ENCODE results near the gene MAP3K21.

The MAP3K21 gene

DNA sequence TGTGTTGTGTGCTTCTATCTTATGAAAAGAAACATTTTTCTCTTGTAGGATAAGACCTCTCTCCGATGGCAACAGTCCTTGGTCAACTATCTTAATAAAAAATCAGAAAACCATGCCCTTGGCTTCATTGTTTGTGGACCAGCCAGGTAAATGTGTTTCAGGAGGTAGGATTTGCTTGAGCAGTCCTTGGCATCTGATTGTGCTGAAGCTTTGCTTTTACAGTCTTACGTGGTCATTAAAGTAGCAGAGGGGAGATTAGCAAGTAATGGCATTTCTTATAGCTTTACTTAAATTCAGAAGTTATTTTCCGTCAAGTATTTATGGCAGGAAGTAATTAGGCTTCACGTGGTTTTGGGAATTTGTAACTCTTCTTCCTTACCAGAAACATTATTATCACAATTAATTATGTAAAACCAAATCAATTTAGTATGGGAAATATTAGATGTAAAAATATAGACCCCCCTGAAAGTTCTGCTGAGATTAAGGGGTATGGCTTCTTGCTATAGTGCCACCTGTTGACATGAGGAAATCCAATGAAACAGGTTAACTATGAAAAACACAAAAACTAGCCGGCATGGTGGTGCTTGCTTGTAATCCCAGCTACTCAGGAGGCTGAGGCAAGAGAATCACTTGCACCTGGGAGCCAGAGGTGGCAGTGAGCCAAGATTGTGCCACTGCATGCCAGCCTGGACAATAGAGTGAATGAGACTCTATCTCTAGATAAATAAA lies 49.0 kb downstream of the MAP3K21 start:
- TF ChIP-seq ZNF274 (IDR thresholded peaks at IDR 0.05; ENCODE audit: low read depth, low read length) = no peak
- no peak overlapping the region for H3K4me3 ChIP-seq (ENCODE audit: low read length)

DNA sequence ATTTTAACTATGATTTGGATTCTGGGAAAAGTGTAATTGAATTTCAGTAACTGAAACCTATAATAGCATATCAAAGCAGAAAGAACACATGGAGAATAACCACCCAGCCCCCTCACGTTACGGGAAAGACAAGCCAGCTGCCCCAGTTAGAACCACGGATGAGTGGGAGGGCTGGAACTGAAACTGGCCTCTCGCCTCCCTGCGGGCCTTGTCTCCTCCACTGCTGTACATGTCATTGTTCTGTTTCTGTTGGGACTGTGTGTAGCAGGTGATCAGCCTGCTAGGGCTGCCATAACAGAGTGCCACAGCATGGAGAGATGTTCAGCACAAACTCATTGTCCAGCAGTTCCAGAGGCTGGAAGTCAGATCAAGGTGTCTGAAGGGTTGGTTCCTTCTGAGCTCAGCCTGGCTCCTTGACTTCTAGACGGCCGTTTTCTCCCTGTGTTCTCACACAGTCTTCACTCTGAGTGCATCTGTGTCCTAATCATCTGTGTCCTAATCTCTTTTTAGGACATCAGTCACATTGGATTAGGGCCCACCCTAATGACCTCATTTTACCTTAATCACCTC lies 52.4 kb downstream of the MAP3K21 start:
- no peak for TF ChIP-seq ZNF274 (IDR thresholded peaks at IDR 0.05; ENCODE audit: low read depth, low read length)
- H3K4me3 ChIP-seq (ENCODE audit: low read length) = no peak overlapping the region

DNA sequence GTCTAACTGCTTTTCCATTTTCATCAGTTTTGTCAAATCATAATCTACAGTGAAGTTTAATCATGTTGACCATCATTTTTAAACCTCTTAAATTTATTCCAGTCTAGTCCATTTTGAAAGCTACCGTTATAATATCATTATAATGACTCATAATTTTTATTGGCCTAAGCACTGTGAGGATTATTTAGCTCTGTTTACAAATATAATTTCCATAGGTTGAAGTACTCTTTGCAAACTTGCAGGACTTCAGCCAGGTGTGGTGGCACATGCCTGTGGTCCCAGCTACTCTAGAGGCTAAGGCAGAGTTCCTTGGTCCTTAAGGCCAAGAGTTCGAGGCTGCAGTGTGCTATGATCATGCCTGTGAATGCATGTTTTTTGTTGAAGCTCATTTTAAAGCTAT lies 54.3 kb downstream of the MAP3K21 start:
- TF ChIP-seq ZNF274 (IDR thresholded peaks at IDR 0.05; ENCODE audit: low read depth, low read length) = no peak
- H3K4me3 ChIP-seq (ENCODE audit: low read length) = no peak overlapping the region

GRCh38 chr1:233383984-233384383 lies 56.5 kb downstream of the MAP3K21 start:
- H3K4me3 ChIP-seq (ENCODE audit: low read length) = no peak overlapping the region
- no peak for TF ChIP-seq ZNF274 (IDR thresholded peaks at IDR 0.05; ENCODE audit: low read depth, low read length)

DNA sequence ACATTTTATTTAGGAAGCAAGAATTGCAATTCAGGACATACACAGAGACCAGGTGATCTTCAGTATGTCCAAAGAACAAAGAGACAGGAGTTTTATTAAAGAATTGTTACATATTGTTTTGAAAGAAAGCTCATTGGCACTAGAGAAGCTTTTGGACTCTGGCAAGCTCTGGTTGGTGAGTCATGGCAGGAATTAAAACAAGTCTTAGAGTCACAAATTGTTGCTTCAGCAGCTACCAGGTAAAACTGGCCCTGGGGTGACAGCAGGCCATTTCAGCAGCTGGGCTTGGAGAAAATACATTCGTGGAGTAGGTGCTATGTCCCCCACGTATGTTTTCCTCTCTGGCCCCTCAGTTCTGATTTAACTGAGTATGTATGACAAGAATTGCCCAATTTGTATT lies 58.8 kb downstream of the MAP3K21 start:
- TF ChIP-seq ZNF274 (IDR thresholded peaks at IDR 0.05; ENCODE audit: low read depth, low read length) = no peak
- H3K4me3 ChIP-seq (ENCODE audit: low read length) = no peak overlapping the region

DNA sequence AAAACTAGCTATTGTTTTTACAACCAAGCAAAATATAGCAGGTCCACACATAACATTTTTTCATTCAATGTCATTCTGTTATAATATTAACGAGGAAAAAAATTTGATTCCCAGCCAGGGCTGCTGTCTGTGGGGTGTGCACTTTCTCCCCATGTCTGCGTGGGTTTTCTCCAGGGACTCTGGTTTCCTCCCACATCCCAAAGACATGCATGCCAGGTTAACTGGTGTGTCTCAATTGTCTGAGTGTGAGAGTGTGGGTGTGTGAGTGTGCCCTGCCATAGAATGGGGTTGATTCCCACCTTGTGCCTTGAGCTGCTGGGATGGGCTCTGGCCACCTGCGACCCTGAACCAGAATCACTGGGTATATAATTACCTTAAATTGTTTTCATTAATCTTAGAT lies 60.1 kb downstream of the MAP3K21 start:
- no peak overlapping the region for H3K4me3 ChIP-seq (ENCODE audit: low read length)
- TF ChIP-seq ZNF274 (IDR thresholded peaks at IDR 0.05; ENCODE audit: low read depth, low read length) = no peak

- no peak for TF ChIP-seq ZNF274 (IDR thresholded peaks at IDR 0.05; ENCODE audit: low read depth, low read length)
- no peak overlapping the region for H3K4me3 ChIP-seq (ENCODE audit: low read length)
These were observed 61.6 kb downstream of the MAP3K21 start for GRCh38 chr1:233389169-233389568.

- TF ChIP-seq ZNF274 (IDR thresholded peaks at IDR 0.05; ENCODE audit: low read depth, low read length) = no peak
- H3K4me3 ChIP-seq (ENCODE audit: low read length) = no peak overlapping the region
These were observed 62.4 kb downstream of the MAP3K21 start for GRCh38 chr1:233389893-233390292.

GRCh38 chr1:233390842-233391737 lies 63.6 kb downstream of the MAP3K21 start:
- TF ChIP-seq ZNF274 (IDR thresholded peaks at IDR 0.05; ENCODE audit: low read depth, low read length) = no peak
- no peak overlapping the region for H3K4me3 ChIP-seq (ENCODE audit: low read length)

DNA sequence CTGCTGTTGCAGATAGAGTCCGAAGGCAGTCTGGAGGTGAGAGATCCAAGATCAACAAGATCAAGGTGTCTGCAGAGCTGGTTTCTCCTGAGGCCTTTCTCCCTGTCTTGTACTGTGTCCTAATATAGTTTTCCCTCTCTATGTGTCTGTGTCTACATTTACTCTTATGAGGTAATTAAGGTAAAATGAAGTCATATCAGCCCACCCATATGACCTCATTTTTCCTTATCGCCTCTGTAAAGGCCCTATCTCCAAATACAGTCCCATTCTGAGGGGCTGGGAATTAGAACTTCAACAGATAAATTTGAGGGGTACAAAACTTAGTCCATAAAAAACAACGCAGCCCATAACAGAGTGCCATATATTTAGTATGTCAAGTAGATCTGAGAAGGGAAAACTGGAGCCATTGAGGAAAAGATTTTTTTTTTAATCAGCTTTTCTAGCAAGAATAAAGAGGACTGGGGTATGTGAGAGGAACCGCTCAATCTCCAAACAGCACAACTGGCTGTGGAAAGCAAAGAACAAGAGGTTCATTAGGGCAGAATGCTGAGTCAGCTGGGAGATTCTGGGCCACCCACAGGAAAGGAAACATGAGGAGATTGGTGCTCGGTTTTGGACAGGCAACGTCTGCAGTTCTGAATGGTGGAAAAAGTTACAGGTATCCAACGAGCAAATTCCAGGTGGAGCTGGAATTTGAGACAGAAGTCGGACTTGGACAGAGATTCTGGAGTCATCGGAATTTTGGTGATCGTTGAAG lies 65.7 kb downstream of the MAP3K21 start:
- no peak for TF ChIP-seq ZNF274 (IDR thresholded peaks at IDR 0.05; ENCODE audit: low read depth, low read length)
- H3K4me3 ChIP-seq (ENCODE audit: low read length) = no peak overlapping the region

- TF ChIP-seq ZNF274 (IDR thresholded peaks at IDR 0.05; ENCODE audit: low read depth, low read length) = no peak
- no peak overlapping the region for H3K4me3 ChIP-seq (ENCODE audit: low read length)
These were observed 66.6 kb downstream of the MAP3K21 start for GRCh38 chr1:233393926-233394680.

DNA sequence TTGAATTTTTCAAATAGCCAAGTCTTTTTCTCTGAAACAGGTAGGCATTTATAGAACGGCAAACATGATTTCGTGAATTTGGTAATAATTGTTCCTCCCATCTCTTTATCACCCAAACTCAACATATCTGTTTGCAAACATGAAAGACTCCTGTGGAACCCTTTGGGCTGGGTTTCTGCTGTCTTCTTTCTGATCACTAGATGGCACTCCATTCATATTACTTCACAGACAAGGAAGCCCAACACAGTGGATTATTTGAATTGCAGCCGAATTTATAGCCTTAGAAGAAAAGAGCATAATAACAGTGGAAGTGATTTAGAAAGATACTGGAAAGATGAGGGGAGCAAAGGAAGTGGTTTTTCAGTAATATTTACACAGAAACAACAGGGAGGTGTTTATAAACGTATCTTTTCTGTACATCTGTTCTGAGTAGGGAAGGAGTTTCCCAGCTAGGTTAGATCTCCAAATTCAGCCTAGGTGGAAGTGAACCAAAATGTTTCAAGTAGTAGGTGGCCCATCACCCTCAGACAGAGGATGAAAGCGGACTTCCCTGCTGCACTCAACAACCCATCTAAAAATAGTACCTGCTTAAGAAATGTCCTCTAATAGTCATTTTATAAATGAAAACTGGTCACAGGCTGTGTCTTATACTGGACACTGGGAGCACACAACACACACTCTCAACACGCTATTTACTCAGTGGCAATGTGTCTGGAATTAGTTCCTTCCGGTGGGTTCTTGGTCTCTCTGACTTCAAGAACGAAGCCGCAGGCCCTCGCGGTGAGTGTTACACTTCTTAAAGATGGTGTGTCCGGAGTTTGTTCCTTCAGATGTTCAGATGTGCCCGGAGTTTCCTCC lies 67.6 kb downstream of the MAP3K21 start:
- TF ChIP-seq ZNF274 (IDR thresholded peaks at IDR 0.05; ENCODE audit: low read depth, low read length) = no peak
- no peak overlapping the region for H3K4me3 ChIP-seq (ENCODE audit: low read length)
